ENCODE results near the gene BCKDHB. TPM values are rescaled to one million over a fixed set of nuclear protein-coding genes. Genes with fewer than 3 reads are reported as not detected.

Gene BCKDHB
- total RNA-seq, 4 donors from 2014 or later: 10.9 to 32.9 (median 29.7) TPM

- TF ChIP-seq POLR2A (IDR thresholded peaks at IDR 0.05) (no peak), CTCF (IDR thresholded peaks at IDR 0.05) (no peak), EP300 (IDR thresholded peaks at IDR 0.05; ENCODE audit: low read depth) (no peak), POLR2AphosphoS5 (IDR thresholded peaks at IDR 0.05) (no peak)
- Histone ChIP-seq H3K9me3 (no peaks in the 10 kb centered on the region), H3K27ac (no peak overlapping the region), H3K36me3 (no peaks in the 10 kb centered on the region), H3K4me3 (no peak overlapping the region), H3K4me1 (no peaks in the 10 kb centered on the region), H3K27me3 (no peaks in the 10 kb centered on the region)
- intact Hi-C loops (cut with DNase I; ENCODE audit: low total_unique reads) (no loop called here), in situ Hi-C loops (cut with MboI; ENCODE audit: low pct_ligation_motif_present in 1 of 4, low pct_unique_long_range_greater_than_20kb in 1 of 4, low sequenced_read_pairs in 3 of 4) (no loop called here)
- WGBS, 2 donors (ENCODE audit: low coverage in 1 of 2): 42 to 77% methylated on average over 1 of the region's 1 CpG
- no peak for DNase-seq
Measured at GRCh38 chr6:80328652-80329051, 222.2 kb downstream of the BCKDHB start.

DNA sequence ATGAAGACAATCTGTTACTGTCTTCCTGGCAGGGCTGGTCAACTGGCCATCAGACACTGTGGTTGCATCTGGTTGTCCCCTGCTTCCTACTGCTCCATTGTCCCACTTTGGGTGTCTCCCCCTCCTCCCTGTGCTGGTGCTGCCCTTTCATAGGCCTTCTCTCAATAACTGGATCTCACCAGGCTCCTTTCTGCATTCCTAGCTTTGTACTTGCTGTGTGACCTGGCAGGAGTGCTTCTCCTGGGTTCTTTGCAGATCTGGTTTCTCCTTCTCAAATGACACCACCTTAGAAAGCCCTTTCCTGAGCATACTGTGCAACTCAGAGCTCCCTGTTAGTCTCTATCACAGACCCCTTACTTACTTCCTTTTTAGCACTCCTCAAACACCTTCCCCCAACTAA lies 223.0 kb downstream of the BCKDHB start:
- Histone ChIP-seq H3K27me3 (no peaks in the 10 kb centered on the region), H3K36me3 (no peaks in the 10 kb centered on the region), H3K27ac (no peak overlapping the region), H3K9me3 (no peaks in the 10 kb centered on the region), H3K4me3 (no peak overlapping the region), H3K4me1 (no peaks in the 10 kb centered on the region)
- TF ChIP-seq EP300 (IDR thresholded peaks at IDR 0.05; ENCODE audit: low read depth) (no peak), CTCF (IDR thresholded peaks at IDR 0.05) (no peak), POLR2AphosphoS5 (IDR thresholded peaks at IDR 0.05) (no peak), POLR2A (IDR thresholded peaks at IDR 0.05) (no peak)
- in situ Hi-C loops (cut with MboI; ENCODE audit: low pct_ligation_motif_present in 1 of 4, low pct_unique_long_range_greater_than_20kb in 1 of 4, low sequenced_read_pairs in 3 of 4): no loop called here
- intact Hi-C loops (cut with DNase I; ENCODE audit: low total_unique reads): no loop called here
- DNase-seq: no peak

- DNase-seq: no peak
- no peaks in the 10 kb centered on the region for H3K27me3 ChIP-seq
- H3K27ac ChIP-seq: no peak overlapping the region
- in situ Hi-C loops (cut with MboI; ENCODE audit: low pct_ligation_motif_present in 1 of 4, low pct_unique_long_range_greater_than_20kb in 1 of 4, low sequenced_read_pairs in 3 of 4): no loop called here
- no peaks in the 10 kb centered on the region for H3K36me3 ChIP-seq
- peaks cover 0 to 4% (median 0%) of the 10 kb centered on the region in 4 donors for H3K4me1 ChIP-seq
- intact Hi-C loops (cut with DNase I; ENCODE audit: low total_unique reads): no loop called here
- H3K4me3 ChIP-seq: no peak overlapping the region
- TF ChIP-seq CTCF (IDR thresholded peaks at IDR 0.05): no peak
- TF ChIP-seq POLR2AphosphoS5 (IDR thresholded peaks at IDR 0.05): no peak
- TF ChIP-seq POLR2A (IDR thresholded peaks at IDR 0.05): no peak
- no peak for TF ChIP-seq EP300 (IDR thresholded peaks at IDR 0.05; ENCODE audit: low read depth)
- WGBS, 2 donors (ENCODE audit: low coverage in 1 of 2): 70 to 73% methylated on average over 3 of the region's 3 CpGs
- no peaks in the 10 kb centered on the region for H3K9me3 ChIP-seq
Measured at GRCh38 chr6:80330961-80331360, 224.5 kb downstream of the BCKDHB start.

GRCh38 chr6:80331522-80331921 lies 225.1 kb downstream of the BCKDHB start:
- H3K27ac ChIP-seq: no peak overlapping the region
- H3K27me3 ChIP-seq: no peaks in the 10 kb centered on the region
- no peak overlapping the region for H3K4me3 ChIP-seq
- intact Hi-C loops (cut with DNase I; ENCODE audit: low total_unique reads): no loop called here
- 97% methylated on average over 2 of the region's 2 CpGs; no CpG with 5 or more reads in 1 of the 2 donors for WGBS, 2 donors (ENCODE audit: low coverage in 1 of 2)
- no peak for DNase-seq
- H3K36me3 ChIP-seq: no peaks in the 10 kb centered on the region
- TF ChIP-seq POLR2AphosphoS5 (IDR thresholded peaks at IDR 0.05) (no peak), POLR2A (IDR thresholded peaks at IDR 0.05) (no peak)
- in situ Hi-C loops (cut with MboI; ENCODE audit: low pct_ligation_motif_present in 1 of 4, low pct_unique_long_range_greater_than_20kb in 1 of 4, low sequenced_read_pairs in 3 of 4): no loop called here
- H3K9me3 ChIP-seq: no peaks in the 10 kb centered on the region
- peaks cover 0 to 4% (median 0%) of the 10 kb centered on the region in 4 donors for H3K4me1 ChIP-seq

GRCh38 chr6:80331974-80332373 lies 225.5 kb downstream of the BCKDHB start:
- TF ChIP-seq POLR2A (IDR thresholded peaks at IDR 0.05) (no peak), CTCF (IDR thresholded peaks at IDR 0.05) (no peak), POLR2AphosphoS5 (IDR thresholded peaks at IDR 0.05) (no peak), EP300 (IDR thresholded peaks at IDR 0.05; ENCODE audit: low read depth) (no peak)
- in situ Hi-C loops (cut with MboI; ENCODE audit: low pct_ligation_motif_present in 1 of 4, low pct_unique_long_range_greater_than_20kb in 1 of 4, low sequenced_read_pairs in 3 of 4) (no loop called here), intact Hi-C loops (cut with DNase I; ENCODE audit: low total_unique reads) (no loop called here)
- Histone ChIP-seq H3K9me3 (no peaks in the 10 kb centered on the region), H3K4me1 (peaks cover 0 to 4% (median 0%) of the 10 kb centered on the region in 4 donors), H3K36me3 (no peaks in the 10 kb centered on the region), H3K4me3 (no peak overlapping the region), H3K27ac (no peak overlapping the region), H3K27me3 (no peaks in the 10 kb centered on the region)
- 0 to 55% methylated on average over 1 to 3 of the region's 3 CpGs for WGBS, 2 donors (ENCODE audit: low coverage in 1 of 2)
- no peak for DNase-seq
